Activated CD8-positive, alpha-beta T cell treated with anti-CD3 and anti-CD28 coated beads, Interleukin-2, amount 10 ng/mL, durations not matched to agents 7 days and 5 days (primary cell): ENCODE measurements around the gene TNP1. TPM values are rescaled to one million over a fixed set of nuclear protein-coding genes. Genes with fewer than 3 reads are reported as not detected.

Experiments used
- ATAC-seq: fragments of 150-1000 bp; cut with Tn5 transposase; one replicate; pipeline ENCODE4 v1.10.0; 2021; ENCODE audit warnings: moderate library complexity
- CTCF ChIA-PET: fragments of 350-600 bp; sonication (Branson Sonifier 250); formaldehyde crosslinking; loops from one replicate; lab custom pipeline; 2021; ENCODE audit warnings: antibody characterized with exemption; lab: Charles Lee
- POLR2A ChIA-PET: fragments of 350-600 bp; sonication (Branson Sonifier 250); formaldehyde crosslinking; loops from one replicate; lab custom pipeline; 2021; ENCODE audit warnings: antibody characterized with exemption; lab: Charles Lee
- DNase-seq: peaks from one replicate; pipeline ENCODE4 v3.0.0-alpha.2; 2020
- H3K27ac Mint-ChIP-seq: one replicate; pipeline ENCODE4 v1.8.0; 2021; ENCODE audit warnings: mild to moderate bottlenecking, mixed read lengths
- H3K27me3 Mint-ChIP-seq: one replicate; pipeline ENCODE4 v1.8.0; 2021; ENCODE audit warnings: low read depth, mixed read lengths
- H3K36me3 Mint-ChIP-seq: one replicate; pipeline ENCODE4 v1.8.0; 2021; ENCODE audit warnings: low read depth, mixed read lengths
- H3K4me1 Mint-ChIP-seq: one replicate; pipeline ENCODE4 v1.8.0; 2021; ENCODE audit warnings: low read depth, mixed read lengths
- H3K4me3 Mint-ChIP-seq: one replicate; pipeline ENCODE4 v1.8.0; 2021; ENCODE audit warnings: mild to moderate bottlenecking, mixed read lengths
- H3K9me3 Mint-ChIP-seq: one replicate; pipeline ENCODE4 v1.8.0; 2022; ENCODE audit warnings: mixed read lengths; ENCODE audit not compliant: insufficient read depth
- total RNA-seq, 2 experiments: library from RNA; stranded (reverse); gene quantifications; one replicate each; pipeline ENCODE4 v1.2.3, GENCODE V29; 2021

The TNP1 gene
- total RNA-seq, 2 experiments from 2014 or later: not detected

DNA sequence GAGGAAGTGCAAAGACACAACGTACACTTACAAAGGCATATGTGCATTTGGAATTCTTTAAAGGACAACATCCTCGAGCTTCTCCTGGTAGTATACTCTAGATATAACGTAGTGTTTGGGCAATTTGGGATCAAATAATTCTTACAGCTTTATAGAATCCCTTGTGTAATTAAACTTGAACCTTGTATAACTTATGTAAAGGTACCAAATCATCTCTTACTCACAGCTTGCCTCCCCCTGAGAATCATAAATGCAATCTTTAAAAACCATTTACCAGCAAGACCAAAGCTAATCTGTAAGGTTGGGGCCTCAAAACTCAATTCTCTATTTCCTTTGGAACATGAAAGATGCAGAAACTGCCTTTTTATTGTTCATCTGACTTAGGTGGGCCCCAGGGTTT, 12.2 kb upstream of the TNP1 start:
- peaks cover 8% of the 10 kb centered on the region for H3K36me3 Mint-ChIP-seq
- ChIA-PET POLR2A (no interaction called here), CTCF (no interaction called here)
- ATAC-seq (no peak), DNase-seq (no peak)
- H3K4me1 Mint-ChIP-seq: peaks cover 24% of the 10 kb centered on the region
- no peak overlapping the region for H3K27ac Mint-ChIP-seq
- no peak overlapping the region for H3K4me3 Mint-ChIP-seq
- peaks cover 4% of the 10 kb centered on the region for H3K27me3 Mint-ChIP-seq
- no peaks in the 10 kb centered on the region for H3K9me3 Mint-ChIP-seq

DNA sequence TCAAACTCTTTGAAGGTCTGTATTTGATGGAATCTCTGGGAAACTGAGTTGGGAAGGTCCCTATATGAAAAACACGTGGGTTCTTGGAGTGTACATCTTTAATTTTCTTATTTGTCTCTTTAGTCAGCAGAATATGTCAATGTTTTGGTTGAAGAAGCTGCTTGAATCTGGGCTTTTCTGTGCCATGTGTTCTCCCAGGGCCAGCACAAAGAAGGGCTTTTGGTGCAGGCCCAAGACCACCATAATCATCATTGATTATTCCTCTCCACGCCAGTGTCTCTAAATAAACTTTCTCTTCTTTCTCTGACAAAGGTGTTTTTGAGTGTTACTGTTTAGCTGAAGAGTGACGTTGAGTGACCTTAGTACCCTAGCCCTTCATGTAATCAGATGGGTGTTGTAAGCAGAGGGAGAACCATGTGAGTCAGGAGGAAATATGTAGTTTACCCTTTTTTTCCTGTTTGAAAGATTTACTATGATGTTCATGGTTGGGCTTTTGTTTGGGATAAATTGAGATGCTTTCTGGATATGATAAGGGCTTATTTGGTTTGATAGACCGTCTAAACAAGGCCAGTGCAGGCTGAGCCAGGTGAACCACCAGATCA, 11.6 kb upstream of the TNP1 start:
- H3K36me3 Mint-ChIP-seq: peaks cover 7% of the 10 kb centered on the region
- POLR2A ChIA-PET: no interaction called here
- no peak overlapping the region for H3K4me3 Mint-ChIP-seq
- ATAC-seq (no peak), DNase-seq (no peak)
- no peaks in the 10 kb centered on the region for H3K9me3 Mint-ChIP-seq
- CTCF ChIA-PET: no interaction called here
- H3K27me3 Mint-ChIP-seq: peaks cover 4% of the 10 kb centered on the region
- H3K4me1 Mint-ChIP-seq: peaks cover 30% of the 10 kb centered on the region
- no peak overlapping the region for H3K27ac Mint-ChIP-seq

DNA sequence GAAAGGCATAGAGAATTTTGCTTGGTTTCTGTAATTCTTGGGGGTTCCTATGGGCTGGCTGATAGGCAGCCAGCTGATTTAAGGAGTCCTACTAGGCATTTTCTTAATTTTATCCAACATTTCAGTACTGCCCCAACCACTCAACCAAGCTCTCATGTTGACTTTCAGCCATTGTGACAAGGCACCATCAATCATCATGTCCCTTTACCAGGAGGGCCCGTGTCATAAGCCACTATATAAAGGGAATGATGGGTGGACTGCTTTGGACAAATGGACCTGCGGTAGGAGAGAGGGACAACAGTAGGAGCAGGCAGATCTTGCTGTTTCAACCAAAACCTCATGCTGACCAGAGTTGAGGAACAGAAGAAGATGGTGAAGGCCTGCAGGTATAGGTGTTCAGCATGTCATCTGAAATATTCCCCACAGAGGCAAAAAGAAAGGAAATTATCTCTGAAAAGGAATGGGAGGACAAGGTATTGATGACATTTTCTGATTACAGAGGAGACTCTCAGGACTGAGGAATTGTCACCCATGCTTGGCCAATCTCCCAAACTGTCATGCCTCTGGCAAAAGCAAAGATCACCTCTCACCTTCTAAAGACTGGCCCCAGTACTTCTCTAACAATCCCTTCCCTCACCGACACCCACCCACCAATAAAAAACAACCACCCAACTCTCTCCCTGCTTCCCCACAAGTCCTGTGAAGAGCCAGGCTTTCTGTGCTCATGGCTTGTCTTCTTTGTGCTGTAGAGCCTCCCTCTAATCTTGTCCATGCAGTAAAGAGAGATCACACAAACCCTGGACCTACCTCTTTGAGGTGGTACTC, 10.9 kb upstream of the TNP1 start:
- ChIA-PET POLR2A (no interaction called here), CTCF (interaction anchor here (1.9 kb wide), 1 partner anchor 9 kb away, joined by 4 read pairs; no protein-coding TSS in a partner anchor)
- Mint-ChIP-seq H3K4me3 (no peak overlapping the region), H3K27ac (no peak overlapping the region), H3K4me1 (peaks cover 37% of the 10 kb centered on the region), H3K36me3 (peaks cover 6% of the 10 kb centered on the region), H3K27me3 (peaks cover 4% of the 10 kb centered on the region), H3K9me3 (no peaks in the 10 kb centered on the region)
- ATAC-seq: no peak
- no peak for DNase-seq

DNA sequence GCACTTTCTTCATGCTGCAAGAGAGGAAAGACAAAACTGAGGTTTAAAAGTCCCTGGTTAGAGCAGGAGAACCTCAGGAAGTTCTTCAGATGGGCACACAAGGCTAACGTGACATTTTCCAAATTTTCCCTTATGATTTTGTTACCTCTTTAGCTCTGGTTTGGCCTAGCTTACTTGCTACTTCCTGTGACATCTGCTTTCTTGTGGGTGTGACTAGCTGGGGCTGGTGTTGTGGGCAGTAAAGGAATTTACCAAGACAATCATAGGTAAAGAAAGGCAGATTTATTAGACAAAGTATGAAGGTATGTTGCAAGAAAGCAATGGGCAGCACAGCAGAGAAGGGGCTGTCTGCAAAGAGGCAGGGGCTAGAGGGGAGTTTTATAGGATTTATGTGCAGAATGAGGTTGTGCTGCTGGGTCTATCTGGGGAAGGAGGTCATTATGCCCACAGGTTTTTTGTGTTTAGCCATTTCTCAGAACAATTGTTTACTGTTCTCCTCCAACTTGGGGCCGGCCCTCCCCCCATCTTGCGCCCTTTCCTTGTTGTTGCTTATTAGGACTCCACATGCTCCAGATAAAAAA, 6.7 kb upstream of the TNP1 start:
- Mint-ChIP-seq H3K36me3 (peaks cover 11% of the 10 kb centered on the region), H3K27ac (peak overlapping the region; percentile 82), H3K27me3 (peaks cover 7% of the 10 kb centered on the region), H3K4me1 (peaks cover 40% of the 10 kb centered on the region), H3K4me3 (peak overlapping the region; percentile 34), H3K9me3 (no peaks in the 10 kb centered on the region)
- ChIA-PET CTCF (interaction anchor here (1.4 kb wide), 1 partner anchor 9 kb away, joined by 6 read pairs; no protein-coding TSS in a partner anchor), POLR2A (no interaction called here)
- DNase-seq: peak; percentile 59
- ATAC-seq: peak; percentile 85

DNA sequence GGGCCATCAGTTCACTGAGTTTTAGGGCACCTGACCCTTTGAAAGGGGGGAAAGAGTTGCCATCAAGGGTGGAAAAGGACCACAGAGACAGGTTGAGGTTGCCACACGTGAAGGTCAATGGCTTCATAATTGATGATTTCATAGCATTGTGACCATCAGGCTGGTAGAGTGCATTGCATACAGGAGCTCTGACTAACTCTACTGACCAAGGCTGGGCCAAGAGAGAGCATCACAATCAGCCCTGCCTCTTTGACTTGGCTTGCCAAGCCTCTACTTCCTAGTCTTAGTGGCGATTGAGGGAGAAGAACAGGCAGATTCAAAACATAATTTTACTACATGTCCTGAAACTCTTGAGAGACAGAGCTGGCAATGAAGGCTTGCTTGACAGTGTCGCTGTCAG, 5.8 kb upstream of the TNP1 start:
- no peaks in the 10 kb centered on the region for H3K9me3 Mint-ChIP-seq
- CTCF ChIA-PET: no interaction called here

DNA sequence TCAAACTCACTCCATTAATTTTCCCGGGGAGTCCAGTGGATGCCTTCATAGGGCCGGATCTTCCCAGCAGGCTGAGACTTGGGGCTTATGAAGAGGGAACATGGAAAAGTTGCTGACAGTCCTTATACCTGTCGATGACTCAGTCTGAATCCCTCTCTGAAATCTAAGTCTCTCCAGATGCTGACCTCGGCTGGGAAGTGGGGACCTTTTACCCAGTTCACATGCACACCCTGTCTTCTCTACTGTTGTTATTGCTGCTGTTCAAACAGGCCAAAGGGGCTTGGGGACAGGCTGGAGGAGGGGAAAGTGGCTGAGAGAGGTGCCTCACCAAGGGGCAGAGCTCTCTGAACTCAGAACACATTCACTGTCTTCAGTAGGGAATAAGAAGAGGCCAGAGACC, 4.1 kb upstream of the TNP1 start:
- ChIA-PET CTCF (no interaction called here), POLR2A (no interaction called here)
- Mint-ChIP-seq H3K4me1 (peaks cover 51% of the 10 kb centered on the region), H3K4me3 (no peak overlapping the region), H3K27ac (no peak overlapping the region), H3K27me3 (peaks cover 8% of the 10 kb centered on the region), H3K36me3 (peaks cover 8% of the 10 kb centered on the region), H3K9me3 (no peaks in the 10 kb centered on the region)
- DNase-seq (no peak), ATAC-seq (no peak)

More for the DNA sequence above, 5.8 kb upstream of the TNP1 start:
- Mint-ChIP-seq H3K27me3 (peaks cover 9% of the 10 kb centered on the region), H3K36me3 (peaks cover 8% of the 10 kb centered on the region), H3K27ac (peak overlapping the region; percentile 62), H3K4me1 (peaks cover 40% of the 10 kb centered on the region), H3K4me3 (no peak overlapping the region)
- DNase-seq: no peak
- no peak for ATAC-seq
- POLR2A ChIA-PET: no interaction called here

DNA sequence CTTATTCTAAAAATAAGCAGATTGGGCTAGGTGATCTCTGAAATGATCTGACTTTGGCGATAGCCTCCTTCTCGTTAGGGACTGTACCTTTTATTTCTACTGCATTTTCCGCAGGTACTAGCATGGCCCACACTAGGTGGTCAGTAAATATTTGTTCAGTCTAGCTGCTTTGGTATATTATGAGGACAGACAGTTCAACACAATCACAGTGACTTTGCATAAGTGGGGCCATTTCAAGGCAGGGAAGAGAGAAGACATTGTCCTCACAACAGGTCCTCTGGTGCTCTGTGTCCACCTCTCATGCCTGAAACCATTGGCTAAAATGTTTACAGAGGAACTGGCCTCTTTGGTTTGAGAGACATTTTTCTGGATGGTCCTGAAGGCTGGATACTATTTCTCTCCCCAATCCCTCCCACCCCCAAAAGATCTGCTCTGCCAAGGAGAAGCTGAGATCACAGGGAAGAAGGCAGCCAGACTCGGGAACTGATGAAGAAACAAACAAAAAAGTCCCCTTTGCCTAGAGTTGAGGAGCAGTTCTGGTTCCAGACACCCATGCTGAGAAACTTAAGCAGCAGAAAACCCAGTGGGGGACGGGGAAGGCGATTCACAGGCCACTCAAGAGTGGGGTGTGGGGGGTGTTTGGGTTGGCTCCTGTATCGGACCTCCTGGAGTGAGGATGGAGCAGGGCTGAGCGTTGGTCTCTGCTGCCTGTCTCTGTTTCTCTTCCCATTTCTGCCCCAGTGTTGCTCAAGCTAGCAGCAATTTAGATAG, 2.9 kb upstream of the TNP1 start:
- ChIA-PET CTCF (no interaction called here), POLR2A (no interaction called here)
- DNase-seq (no peak), ATAC-seq (no peak)
- Mint-ChIP-seq H3K36me3 (peaks cover 8% of the 10 kb centered on the region), H3K4me3 (no peak overlapping the region), H3K27ac (no peak overlapping the region), H3K9me3 (no peaks in the 10 kb centered on the region), H3K4me1 (peaks cover 54% of the 10 kb centered on the region), H3K27me3 (peaks cover 8% of the 10 kb centered on the region)

DNA sequence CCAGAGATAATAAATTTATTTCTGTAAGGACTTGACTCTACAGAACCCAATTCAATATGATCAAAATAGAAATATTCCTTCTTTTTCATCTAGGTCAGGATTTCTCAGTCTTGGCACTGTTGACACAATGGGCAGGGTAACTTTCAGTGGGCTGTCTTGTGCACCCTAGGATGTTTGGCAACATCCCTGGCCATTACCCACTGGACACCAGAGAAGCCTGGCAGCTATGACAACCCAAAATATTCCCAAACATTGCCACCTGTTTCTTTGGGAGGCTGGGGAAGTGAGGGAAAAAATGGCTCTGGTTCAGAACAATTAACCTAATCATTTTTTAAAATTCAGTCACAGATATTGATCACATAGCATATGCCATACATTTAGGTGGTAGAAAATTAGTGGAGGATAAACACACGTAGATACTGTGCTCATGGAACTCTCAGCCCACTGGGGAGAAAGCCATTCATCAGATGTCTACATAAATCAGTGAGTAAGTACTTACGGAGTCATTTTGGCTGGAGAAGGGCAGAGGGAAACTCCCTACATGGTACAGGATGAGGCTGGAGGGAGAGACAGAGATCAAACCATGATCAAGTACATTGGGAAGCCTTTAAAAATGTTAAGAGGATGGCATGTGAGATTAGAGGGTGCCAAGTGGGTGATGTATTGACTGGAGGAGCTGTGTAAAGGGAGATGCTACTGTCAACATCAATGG, 718 bp upstream of the TNP1 start:
- DNase-seq (no peak), ATAC-seq (no peak)
- Mint-ChIP-seq H3K27me3 (peaks cover 8% of the 10 kb centered on the region), H3K9me3 (no peaks in the 10 kb centered on the region), H3K36me3 (peaks cover 5% of the 10 kb centered on the region), H3K4me1 (peaks cover 43% of the 10 kb centered on the region), H3K27ac (no peak overlapping the region), H3K4me3 (no peak overlapping the region)
- ChIA-PET POLR2A (no interaction called here), CTCF (no interaction called here)

DNA sequence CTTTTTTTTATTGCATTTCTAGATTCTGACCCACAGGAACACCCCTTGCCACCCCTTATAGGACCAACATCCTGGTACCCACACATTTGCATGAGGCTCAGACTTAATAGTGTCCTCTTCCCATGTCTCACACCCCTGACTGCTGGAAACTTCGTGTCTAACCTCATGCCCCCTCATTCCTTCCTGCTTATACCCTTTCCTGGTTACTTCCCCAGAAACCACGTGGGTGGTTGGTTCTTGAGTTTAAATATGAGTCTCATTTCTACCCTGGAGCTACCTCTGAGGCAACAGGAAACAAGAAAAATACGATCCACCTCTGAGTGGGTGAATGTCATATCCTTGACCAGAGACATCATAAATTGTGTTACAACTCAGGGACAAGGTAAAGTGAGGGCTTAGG, 1.6 kb downstream of the TNP1 start:
- Mint-ChIP-seq H3K9me3 (no peaks in the 10 kb centered on the region), H3K4me3 (no peak overlapping the region), H3K4me1 (peaks cover 36% of the 10 kb centered on the region), H3K27me3 (peaks cover 8% of the 10 kb centered on the region), H3K36me3 (no peaks in the 10 kb centered on the region), H3K27ac (peak overlapping the region; percentile 85)
- DNase-seq: peak; percentile 32
- ChIA-PET CTCF (interaction anchor here (1.1 to 2.4 kb wide), 5 partner anchors 8 to 855 kb away, joined by 3 to 8 read pairs (median 6); no protein-coding TSS in a partner anchor), POLR2A (no interaction called here)
- ATAC-seq: peak; percentile 20

DNA sequence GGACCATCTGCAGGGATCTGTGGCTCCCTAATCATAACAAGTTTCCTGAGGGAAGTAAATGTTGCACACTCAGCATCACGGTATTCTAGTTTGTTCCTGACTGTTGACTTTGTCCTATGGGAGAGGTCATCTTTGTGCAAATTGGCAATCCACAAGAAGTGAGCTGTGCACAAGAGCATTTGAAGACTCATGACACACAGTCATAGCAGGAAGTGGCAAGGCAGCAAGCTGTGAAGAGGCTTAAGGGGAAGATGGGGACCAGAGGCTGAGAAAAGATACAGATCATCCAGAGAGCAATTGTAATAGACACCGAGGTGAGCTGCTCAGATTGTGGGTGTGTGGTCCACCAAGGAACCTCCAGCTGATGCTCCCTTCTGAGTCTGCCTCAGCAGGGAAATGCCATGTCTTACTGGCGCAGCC, 2.7 kb downstream of the TNP1 start:
- no peak overlapping the region for H3K4me3 Mint-ChIP-seq
- ATAC-seq (peak; percentile 90), DNase-seq (peak; percentile 62)
- H3K27me3 Mint-ChIP-seq: peaks cover 10% of the 10 kb centered on the region
- ChIA-PET CTCF (interaction anchor here (2.0 to 2.4 kb wide), 3 partner anchors 10 to 17 kb away, joined by 6 to 8 read pairs (median 7); no protein-coding TSS in a partner anchor), POLR2A (interaction anchor here (0.7 kb wide), 1 partner anchor 366 kb away, joined by 3 read pairs; no protein-coding TSS in a partner anchor)
- peaks cover 34% of the 10 kb centered on the region for H3K4me1 Mint-ChIP-seq
- no peaks in the 10 kb centered on the region for H3K36me3 Mint-ChIP-seq
- peak overlapping the region; percentile 85 for H3K27ac Mint-ChIP-seq
- no peaks in the 10 kb centered on the region for H3K9me3 Mint-ChIP-seq
